ENCODE results near the gene ADH1B.

ADH1B gene

GRCh38 chr4:99281261-99281660 lies 39.9 kb downstream of the ADH1B start:
- FAIRE-seq (no peak), DNase-seq (ENCODE audit: insufficient read length) (no peak)
- TF ChIP-seq POLR2AphosphoS5 (IDR thresholded peaks at IDR 0.05; ENCODE audit: low read depth, low read length) = no peak
- no peak for TF ChIP-seq TAF1 (IDR thresholded peaks at IDR 0.05; ENCODE audit: borderline replicate concordance, low read depth, low read length)
- TF ChIP-seq POLR2A (IDR thresholded peaks at IDR 0.05; ENCODE audit: low read depth, low read length) = no peak

- TF ChIP-seq POLR2AphosphoS5 (IDR thresholded peaks at IDR 0.05; ENCODE audit: low read depth, low read length) = no peak
- no peak for TF ChIP-seq TAF1 (IDR thresholded peaks at IDR 0.05; ENCODE audit: borderline replicate concordance, low read depth, low read length)
- no peak for TF ChIP-seq POLR2A (IDR thresholded peaks at IDR 0.05; ENCODE audit: low read depth, low read length)
- no peak for FAIRE-seq
- DNase-seq (ENCODE audit: insufficient read length) = no peak
These were observed 44.8 kb downstream of the ADH1B start for GRCh38 chr4:99276417-99276816.

- DNase-seq (ENCODE audit: insufficient read length) = no peak
- TF ChIP-seq POLR2AphosphoS5 (IDR thresholded peaks at IDR 0.05; ENCODE audit: low read depth, low read length) (no peak), POLR2A (IDR thresholded peaks at IDR 0.05; ENCODE audit: low read depth, low read length) (no peak), TAF1 (IDR thresholded peaks at IDR 0.05; ENCODE audit: borderline replicate concordance, low read depth, low read length) (no peak)
- no peak for FAIRE-seq
These were observed 45.3 kb downstream of the ADH1B start for GRCh38 chr4:99275885-99276284.

- TF ChIP-seq POLR2A (IDR thresholded peaks at IDR 0.05; ENCODE audit: low read depth, low read length) (no peak), TAF1 (IDR thresholded peaks at IDR 0.05; ENCODE audit: borderline replicate concordance, low read depth, low read length) (no peak), POLR2AphosphoS5 (IDR thresholded peaks at IDR 0.05; ENCODE audit: low read depth, low read length) (no peak)
- no peak for FAIRE-seq
These were observed 46.2 kb downstream of the ADH1B start for GRCh38 chr4:99275050-99275449.

GRCh38 chr4:99273704-99274103 lies 47.5 kb downstream of the ADH1B start:
- TF ChIP-seq TAF1 (IDR thresholded peaks at IDR 0.05; ENCODE audit: borderline replicate concordance, low read depth, low read length) (no peak), POLR2A (IDR thresholded peaks at IDR 0.05; ENCODE audit: low read depth, low read length) (no peak), POLR2AphosphoS5 (IDR thresholded peaks at IDR 0.05; ENCODE audit: low read depth, low read length) (no peak)
- no peak for FAIRE-seq
- no peak for DNase-seq (ENCODE audit: insufficient read length)

More at GRCh38 chr4:99275050-99275449, 46.2 kb downstream of the ADH1B start:
- no peak for DNase-seq (ENCODE audit: insufficient read length)

- DNase-seq (ENCODE audit: insufficient read length) = no peak
- no peak for FAIRE-seq
- TF ChIP-seq POLR2AphosphoS5 (IDR thresholded peaks at IDR 0.05; ENCODE audit: low read depth, low read length) (no peak), POLR2A (IDR thresholded peaks at IDR 0.05; ENCODE audit: low read depth, low read length) (no peak), TAF1 (IDR thresholded peaks at IDR 0.05; ENCODE audit: borderline replicate concordance, low read depth, low read length) (no peak)
These were observed 56.3 kb downstream of the ADH1B start for GRCh38 chr4:99264927-99265326.
